HG02870 (cell line): Measurements from ENCODE around the gene KIF3C.
"Not testable (repeated sequence)": the region's sequence is repeated elsewhere in the genome, so short reads cannot be mapped to it uniquely, and the experiment has no call there.

ENCODE experiments used
- ATAC-seq: cut with Tn5 transposase; IDR thresholded peaks from one replicate; pipeline ENCODE4 v1.9.1; 2021; ENCODE audit warnings: mild to moderate bottlenecking, moderate library complexity; ENCODE audit not compliant: unreplicated experiment

Gene KIF3C

GRCh38 chr2:25920786-25921415, 61.4 kb downstream of the KIF3C start:
- no peak for ATAC-seq

GRCh38 chr2:25920336-25920735, 62.0 kb downstream of the KIF3C start:
- ATAC-seq = no peak

- ATAC-seq = no peak
Observed at GRCh38 chr2:25917832-25918231, 64.5 kb downstream of the KIF3C start.

GRCh38 chr2:25917411-25917810, 64.9 kb downstream of the KIF3C start:
- ATAC-seq = not testable (repeated sequence)

- ATAC-seq = not testable (repeated sequence)
Observed at GRCh38 chr2:25915944-25916772, 66.1 kb downstream of the KIF3C start.

- ATAC-seq = not testable (repeated sequence)
Observed at GRCh38 chr2:25915411-25915810, 66.9 kb downstream of the KIF3C start.

GRCh38 chr2:25913696-25913973, 68.7 kb downstream of the KIF3C start:
- not testable (repeated sequence) for ATAC-seq

- no peak for ATAC-seq
Observed at GRCh38 chr2:25912851-25913695, 69.2 kb downstream of the KIF3C start.

- ATAC-seq = not testable (repeated sequence)
Observed at GRCh38 chr2:25909574-25909973, 72.7 kb downstream of the KIF3C start.

- no peak for ATAC-seq
Observed at GRCh38 chr2:25905126-25905525, 77.2 kb downstream of the KIF3C start.

- no peak for ATAC-seq
Observed at GRCh38 chr2:25903216-25903776, 79.0 kb downstream of the KIF3C start.

GRCh38 chr2:25899404-25899970, 82.8 kb downstream of the KIF3C start:
- ATAC-seq = no peak

- ATAC-seq = no peak
Observed at GRCh38 chr2:25897506-25897905, 84.8 kb downstream of the KIF3C start.

GRCh38 chr2:25896308-25896707, 86.0 kb downstream of the KIF3C start:
- ATAC-seq = not testable (repeated sequence)

- ATAC-seq = no peak
Observed at GRCh38 chr2:25895610-25896009, 86.7 kb downstream of the KIF3C start.

- ATAC-seq = no peak
Observed at GRCh38 chr2:25895018-25895417, 87.3 kb downstream of the KIF3C start.

GRCh38 chr2:25894135-25894830, 88.0 kb downstream of the KIF3C start:
- ATAC-seq = no peak

GRCh38 chr2:25891672-25892071, 90.6 kb downstream of the KIF3C start:
- no peak for ATAC-seq

GRCh38 chr2:25887624-25888242, 94.6 kb downstream of the KIF3C start:
- ATAC-seq = no peak

GRCh38 chr2:25885933-25886332, 96.4 kb downstream of the KIF3C start:
- ATAC-seq = no peak
